ENCODE results near the gene NEIL3.

NEIL3 gene

DNA sequence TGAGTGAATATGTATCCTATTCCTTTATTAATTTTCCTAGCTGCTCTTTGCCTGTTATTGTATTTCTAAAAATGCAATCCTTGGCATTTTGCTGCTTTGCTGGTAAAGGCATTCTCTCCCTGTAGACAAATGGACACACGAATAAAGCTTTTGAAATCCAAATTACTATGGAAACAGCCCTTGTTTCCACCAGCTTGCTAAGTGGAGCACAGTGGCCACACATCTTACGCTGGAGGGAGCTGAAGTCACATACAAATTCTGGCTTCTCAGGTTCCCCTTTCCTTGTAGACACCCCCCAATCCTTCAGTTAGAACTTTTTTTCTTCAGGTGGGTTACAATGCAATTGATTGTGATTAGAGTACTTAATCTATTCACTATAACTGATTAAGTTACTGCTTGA is 66.3 kb downstream of the NEIL3 start:
- DNase-seq (ENCODE audit: insufficient read length), result no peak
- FAIRE-seq, result no peak
- TF ChIP-seq POLR2AphosphoS5 (IDR thresholded peaks at IDR 0.05; ENCODE audit: low read depth, low read length), result no peak
- TF ChIP-seq POLR2A (IDR thresholded peaks at IDR 0.05; ENCODE audit: low read depth, low read length), result no peak
- no peak for TF ChIP-seq TAF1 (IDR thresholded peaks at IDR 0.05; ENCODE audit: borderline replicate concordance, low read depth, low read length)

GRCh38 chr4:177380730-177381287 is 71.1 kb downstream of the NEIL3 start:
- no peak for FAIRE-seq
- DNase-seq (ENCODE audit: insufficient read length), result no peak

DNA sequence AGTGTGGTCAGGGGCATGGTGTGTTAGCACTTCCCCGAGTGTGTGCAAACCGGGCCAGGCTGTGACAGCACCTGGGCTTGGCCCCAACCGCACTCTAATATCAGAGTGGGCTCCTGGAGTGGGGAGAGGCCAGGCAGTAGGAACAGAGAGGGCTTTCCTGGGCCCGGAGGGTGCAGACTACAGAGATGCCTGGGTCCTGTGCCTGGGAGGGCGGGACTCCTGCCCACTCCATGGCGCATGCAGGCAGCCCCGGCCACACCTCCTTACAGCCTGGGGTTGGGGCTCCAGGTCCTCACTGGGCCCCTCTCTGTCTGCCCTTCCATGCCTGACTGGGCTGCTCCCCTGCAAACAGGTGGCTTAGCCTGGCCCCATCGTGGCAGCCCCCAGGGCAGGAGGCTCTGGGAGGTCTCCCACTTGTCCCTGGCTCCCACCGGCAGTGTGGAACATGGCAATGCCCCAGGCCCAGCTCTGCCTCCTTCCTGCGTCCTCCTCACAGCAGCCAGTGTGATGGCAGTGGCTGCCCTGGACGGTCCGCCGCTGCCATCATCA is 72.2 kb downstream of the NEIL3 start:
- DNase-seq (ENCODE audit: insufficient read length), result no peak
- TF ChIP-seq POLR2AphosphoS5 (IDR thresholded peaks at IDR 0.05; ENCODE audit: low read depth, low read length) (no peak), POLR2A (IDR thresholded peaks at IDR 0.05; ENCODE audit: low read depth, low read length) (no peak), TAF1 (IDR thresholded peaks at IDR 0.05; ENCODE audit: borderline replicate concordance, low read depth, low read length) (no peak)
- FAIRE-seq, result no peak

More at GRCh38 chr4:177380730-177381287, 71.1 kb downstream of the NEIL3 start:
- TF ChIP-seq POLR2AphosphoS5 (IDR thresholded peaks at IDR 0.05; ENCODE audit: low read depth, low read length), result no peak
- TF ChIP-seq TAF1 (IDR thresholded peaks at IDR 0.05; ENCODE audit: borderline replicate concordance, low read depth, low read length), result no peak
- TF ChIP-seq POLR2A (IDR thresholded peaks at IDR 0.05; ENCODE audit: low read depth, low read length), result no peak

- no peak for FAIRE-seq
- DNase-seq (ENCODE audit: insufficient read length), result no peak
- TF ChIP-seq TAF1 (IDR thresholded peaks at IDR 0.05; ENCODE audit: borderline replicate concordance, low read depth, low read length), result no peak
- TF ChIP-seq POLR2AphosphoS5 (IDR thresholded peaks at IDR 0.05; ENCODE audit: low read depth, low read length), result no peak
- TF ChIP-seq POLR2A (IDR thresholded peaks at IDR 0.05; ENCODE audit: low read depth, low read length), result no peak
These were observed 75.3 kb downstream of the NEIL3 start for GRCh38 chr4:177384856-177385397.

DNA sequence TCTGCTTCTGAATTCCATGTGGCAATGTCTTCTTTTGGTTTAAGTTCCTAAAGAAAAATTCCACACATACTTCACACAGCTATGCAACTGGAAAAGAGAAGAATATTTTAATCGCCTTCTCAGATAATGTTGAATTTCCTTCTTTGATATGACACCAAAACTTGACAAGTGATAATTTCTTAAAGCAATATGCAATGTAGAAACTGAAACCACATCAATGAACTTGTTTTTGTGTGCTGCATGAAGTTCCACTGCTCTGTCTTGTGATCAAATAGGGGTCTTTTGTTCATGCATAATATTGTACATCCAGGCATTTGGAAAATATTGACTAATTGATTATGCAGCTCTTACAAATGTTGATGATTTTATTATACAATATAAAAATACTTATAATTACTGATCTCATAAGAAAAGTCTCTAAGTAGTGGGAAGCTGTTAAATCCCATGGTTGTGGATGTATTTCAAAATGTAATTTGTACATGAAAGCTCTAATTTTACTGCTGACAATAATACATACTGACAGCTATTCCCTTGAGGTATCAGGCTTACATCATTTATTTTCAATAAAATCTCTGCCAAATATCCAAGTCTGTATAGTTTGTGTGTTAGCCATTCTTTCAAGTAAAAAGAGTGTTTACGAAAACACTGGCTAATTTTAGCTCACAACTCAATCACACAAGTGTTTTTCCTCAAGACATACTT is 76.1 kb downstream of the NEIL3 start:
- FAIRE-seq (no peak), DNase-seq (ENCODE audit: insufficient read length) (no peak)
- TF ChIP-seq POLR2AphosphoS5 (IDR thresholded peaks at IDR 0.05; ENCODE audit: low read depth, low read length) (no peak), POLR2A (IDR thresholded peaks at IDR 0.05; ENCODE audit: low read depth, low read length) (no peak), TAF1 (IDR thresholded peaks at IDR 0.05; ENCODE audit: borderline replicate concordance, low read depth, low read length) (no peak)

GRCh38 chr4:177386278-177386815 is 76.7 kb downstream of the NEIL3 start:
- no peak for TF ChIP-seq TAF1 (IDR thresholded peaks at IDR 0.05; ENCODE audit: borderline replicate concordance, low read depth, low read length)
- TF ChIP-seq POLR2AphosphoS5 (IDR thresholded peaks at IDR 0.05; ENCODE audit: low read depth, low read length), result no peak
- no peak for TF ChIP-seq POLR2A (IDR thresholded peaks at IDR 0.05; ENCODE audit: low read depth, low read length)
- no peak for FAIRE-seq
- DNase-seq (ENCODE audit: insufficient read length), result no peak

DNA sequence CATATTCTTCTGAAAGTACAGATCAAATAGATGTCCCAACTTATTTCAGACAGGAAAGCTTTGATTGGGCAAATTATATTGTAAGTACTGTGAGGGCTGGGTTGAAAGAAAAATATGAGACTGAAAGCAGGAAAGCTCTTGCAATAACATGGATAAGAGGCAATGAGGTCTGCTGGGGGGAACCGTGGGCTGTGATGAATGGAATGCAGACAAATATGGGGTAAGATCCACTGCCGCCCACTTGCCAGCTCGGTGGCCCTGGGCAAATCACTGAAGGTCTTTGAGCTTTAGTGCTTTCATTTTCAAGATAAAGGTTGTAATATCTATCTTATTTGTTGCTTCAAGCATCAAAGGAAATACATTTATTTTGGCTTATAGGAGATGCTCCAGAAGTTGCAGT is 81.6 kb downstream of the NEIL3 start:
- TF ChIP-seq TAF1 (IDR thresholded peaks at IDR 0.05; ENCODE audit: borderline replicate concordance, low read depth, low read length) (no peak), POLR2A (IDR thresholded peaks at IDR 0.05; ENCODE audit: low read depth, low read length) (no peak), POLR2AphosphoS5 (IDR thresholded peaks at IDR 0.05; ENCODE audit: low read depth, low read length) (no peak)
- DNase-seq (ENCODE audit: insufficient read length) (no peak), FAIRE-seq (no peak)

- no peak for DNase-seq (ENCODE audit: insufficient read length)
- TF ChIP-seq POLR2A (IDR thresholded peaks at IDR 0.05; ENCODE audit: low read depth, low read length), result no peak
- no peak for TF ChIP-seq POLR2AphosphoS5 (IDR thresholded peaks at IDR 0.05; ENCODE audit: low read depth, low read length)
- no peak for TF ChIP-seq TAF1 (IDR thresholded peaks at IDR 0.05; ENCODE audit: borderline replicate concordance, low read depth, low read length)
- FAIRE-seq, result no peak
These were observed 82.3 kb downstream of the NEIL3 start for GRCh38 chr4:177391953-177392352.

GRCh38 chr4:177393236-177393635 is 83.6 kb downstream of the NEIL3 start:
- TF ChIP-seq POLR2AphosphoS5 (IDR thresholded peaks at IDR 0.05; ENCODE audit: low read depth, low read length) (no peak), POLR2A (IDR thresholded peaks at IDR 0.05; ENCODE audit: low read depth, low read length) (no peak), TAF1 (IDR thresholded peaks at IDR 0.05; ENCODE audit: borderline replicate concordance, low read depth, low read length) (no peak)
- DNase-seq (ENCODE audit: insufficient read length), result no peak
- FAIRE-seq, result no peak

DNA sequence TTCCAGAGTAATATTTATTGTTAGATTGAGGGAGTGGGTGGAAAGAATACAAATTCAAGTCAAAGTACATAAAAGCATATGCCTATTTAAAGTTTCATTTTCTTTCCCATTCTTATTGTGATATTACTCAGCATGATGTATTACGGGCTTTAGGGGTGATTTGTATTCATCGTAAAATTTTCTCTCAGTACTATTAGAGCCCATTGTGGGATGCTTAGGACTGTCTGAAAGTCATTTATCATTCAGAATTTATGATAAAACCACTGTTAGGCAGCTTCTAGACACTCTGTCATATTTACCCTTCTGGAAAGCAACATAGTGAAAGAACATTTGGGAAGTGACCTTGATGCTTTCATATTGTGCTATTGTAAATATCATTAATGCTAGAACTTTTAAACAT is 86.7 kb downstream of the NEIL3 start:
- DNase-seq (ENCODE audit: insufficient read length) (no peak), FAIRE-seq (no peak)
- no peak for TF ChIP-seq POLR2A (IDR thresholded peaks at IDR 0.05; ENCODE audit: low read depth, low read length)
- TF ChIP-seq TAF1 (IDR thresholded peaks at IDR 0.05; ENCODE audit: borderline replicate concordance, low read depth, low read length), result no peak
- TF ChIP-seq POLR2AphosphoS5 (IDR thresholded peaks at IDR 0.05; ENCODE audit: low read depth, low read length), result no peak

- TF ChIP-seq POLR2AphosphoS5 (IDR thresholded peaks at IDR 0.05; ENCODE audit: low read depth, low read length) (no peak), POLR2A (IDR thresholded peaks at IDR 0.05; ENCODE audit: low read depth, low read length) (no peak), TAF1 (IDR thresholded peaks at IDR 0.05; ENCODE audit: borderline replicate concordance, low read depth, low read length) (no peak)
These were observed 90.4 kb downstream of the NEIL3 start for GRCh38 chr4:177400030-177400429.

More at GRCh38 chr4:177400030-177400429, 90.4 kb downstream of the NEIL3 start:
- FAIRE-seq (no peak), DNase-seq (ENCODE audit: insufficient read length) (no peak)
